Skeletal muscle satellite cell (primary cell): ENCODE measurements around the gene CCDC110. TPM values are rescaled to one million over a fixed set of nuclear protein-coding genes. Genes with fewer than 3 reads are reported as not detected.

Experiments
- small RNA-seq: library from RNA; depleted of rRNA; stranded (forward); fragments of <200 nt; gene quantifications from one replicate; pipeline ENCODE3, GENCODE V24; 2012

Gene CCDC110

Small RNAs within 50 kb of the gene (small RNA-seq; reads per million reads assigned to genes)
- gene RF00019, result not detected
